ENCODE results near the gene GOLGA1. TPM values are rescaled to one million over a fixed set of nuclear protein-coding genes. Genes with fewer than 3 reads are reported as not detected.
"Not testable (repeated sequence)": the region's sequence is repeated elsewhere in the genome, so short reads cannot be mapped to it uniquely, and the experiment has no call there.

Gene GOLGA1
- total RNA-seq, 1 experiment from 2014 or later = 9.6 TPM

GRCh38 chr9:124960409-124960752 lies 19.5 kb upstream of the GOLGA1 start (continued):
- TF ChIP-seq AFF4 (CRISPR knock-in tag; IDR thresholded peaks at IDR 0.05; ENCODE audit: borderline replicate concordance) (no peak), JAZF1 (CRISPR knock-in tag; IDR thresholded peaks at IDR 0.05) (no peak), ZBTB21 (CRISPR knock-in tag; IDR thresholded peaks at IDR 0.05; ENCODE audit: borderline replicate concordance) (no peak), OVOL2 (CRISPR knock-in tag; IDR thresholded peaks at IDR 0.05; ENCODE audit: borderline replicate concordance) (no peak), E2F4 (CRISPR knock-in tag; IDR thresholded peaks at IDR 0.05; ENCODE audit: borderline replicate concordance, low read depth) (no peak), USF1 (CRISPR knock-in tag; IDR thresholded peaks at IDR 0.05) (no peak)

GRCh38 chr9:124959671-124960408 lies 19.0 kb upstream of the GOLGA1 start:
- H3K4me1 Mint-ChIP-seq; ATAC-seq; DNase-seq (ENCODE audit: low spot score); H3K9me3 Mint-ChIP-seq; H3K4me3 Mint-ChIP-seq; H3K36me3 Mint-ChIP-seq; CTCF ChIA-PET; H3K27me3 Mint-ChIP-seq (ENCODE audit: low read depth); H3K27ac Mint-ChIP-seq: not testable (repeated sequence)
- POLR2A ChIA-PET = interaction anchor here (0.6 kb wide), 1 partner anchor 1574 kb away, joined by 5 read pairs; no protein-coding TSS in a partner anchor

- no peaks in the 10 kb centered on the region for H3K9me3 Mint-ChIP-seq
- ATAC-seq (no peak), DNase-seq (ENCODE audit: low spot score) (no peak)
- no peaks in the 10 kb centered on the region for H3K4me1 Mint-ChIP-seq
- H3K36me3 Mint-ChIP-seq = peaks cover 7% of the 10 kb centered on the region
- ChIA-PET CTCF (no interaction called here), POLR2A (no interaction called here)
- H3K27me3 Mint-ChIP-seq (ENCODE audit: low read depth) = no peaks in the 10 kb centered on the region
- no peak overlapping the region for H3K27ac Mint-ChIP-seq
- H3K4me3 Mint-ChIP-seq = no peak overlapping the region
- no peak for TF ChIP-seq SMAD3 (CRISPR knock-in tag; IDR thresholded peaks at IDR 0.05; ENCODE audit: borderline replicate concordance)
- no peak for TF ChIP-seq ETV6 (CRISPR knock-in tag; IDR thresholded peaks at IDR 0.05)
- TF ChIP-seq E2F1 (CRISPR knock-in tag; IDR thresholded peaks at IDR 0.05) = no peak
- TF ChIP-seq ESRRA (CRISPR knock-in tag; IDR thresholded peaks at IDR 0.05; ENCODE audit: borderline replicate concordance) = no peak
- TF ChIP-seq ZBTB43 (CRISPR knock-in tag; IDR thresholded peaks at IDR 0.05) = no peak
- TF ChIP-seq ERG (CRISPR knock-in tag; IDR thresholded peaks at IDR 0.05) = no peak
- no peak for TF ChIP-seq NFATC4 (CRISPR knock-in tag; IDR thresholded peaks at IDR 0.05)
- no peak for TF ChIP-seq ZNF219 (CRISPR knock-in tag; IDR thresholded peaks at IDR 0.05; ENCODE audit: borderline replicate concordance)
- TF ChIP-seq SP1 (CRISPR knock-in tag; conservative IDR thresholded peaks at IDR 0.05) = no peak
- no peak for TF ChIP-seq ZSCAN18 (CRISPR knock-in tag; IDR thresholded peaks at IDR 0.05)
- TF ChIP-seq ZNF263 (CRISPR knock-in tag; IDR thresholded peaks at IDR 0.05; ENCODE audit: low read depth) = no peak
- TF ChIP-seq RORB (CRISPR knock-in tag; IDR thresholded peaks at IDR 0.05) = no peak
- TF ChIP-seq NR3C1 (CRISPR knock-in tag; conservative IDR thresholded peaks at IDR 0.05; ENCODE audit: low read depth) = no peak
- no peak for TF ChIP-seq NFYB (CRISPR knock-in tag; conservative IDR thresholded peaks at IDR 0.05; ENCODE audit: low read depth)
- no peak for TF ChIP-seq ZBTB21 (CRISPR knock-in tag; IDR thresholded peaks at IDR 0.05; ENCODE audit: borderline replicate concordance)
- TF ChIP-seq ELF4 (CRISPR knock-in tag; IDR thresholded peaks at IDR 0.05; ENCODE audit: low read depth) = no peak
- no peak for TF ChIP-seq OVOL2 (CRISPR knock-in tag; IDR thresholded peaks at IDR 0.05; ENCODE audit: borderline replicate concordance)
- TF ChIP-seq NR1H2 (CRISPR knock-in tag; IDR thresholded peaks at IDR 0.05) = no peak
These were observed 13.4 kb upstream of the GOLGA1 start for GRCh38 chr9:124954255-124954654.

Data from WTC11 (cell line).